ENCODE data around the gene TBC1D23. TPM values are rescaled to one million over a fixed set of nuclear protein-coding genes. Genes with fewer than 3 reads are reported as not detected.

TBC1D23 gene
- total RNA-seq, 1 experiment from 2014 or later = 68.0 TPM

GRCh38 chr3:100360757-100361496 is 100.1 kb downstream of the TBC1D23 start:
- no peaks in the 10 kb centered on the region for H4K20me1 ChIP-seq (ENCODE audit: insufficient read depth)
- peak overlapping the region; percentile 38 for H3K27ac ChIP-seq
- H3K79me2 ChIP-seq (ENCODE audit: low read depth) = no peaks in the 10 kb centered on the region
- peaks cover 41% of the 10 kb centered on the region for H3F3A ChIP-seq (ENCODE audit: insufficient read depth, low read depth)
- TF ChIP-seq EZH2 (IDR thresholded peaks at IDR 0.05; ENCODE audit: low read depth) = no peak
- no peak for TF ChIP-seq CTCF (conservative IDR thresholded peaks at IDR 0.05)
- H3K4me3 ChIP-seq = no peak overlapping the region
- CTCF ChIA-PET = no interaction called here
- peaks cover 58% of the 10 kb centered on the region for H3K36me3 ChIP-seq (ENCODE audit: low read depth)
- peaks cover 17% of the 10 kb centered on the region for H3K4me1 ChIP-seq (replicated peaks; ENCODE audit: insufficient read depth)
- no peaks in the 10 kb centered on the region; the same call in 1 of the 2 replicates for H3K9me3 ChIP-seq (ENCODE audit: insufficient read depth, low read depth)
- H3K9me2 ChIP-seq (ENCODE audit: insufficient read depth) = no peaks in the 10 kb centered on the region
- POLR2A ChIA-PET (ENCODE audit: unreplicated experiment) = interaction anchor here (0.5 to 1.3 kb wide), 5 partner anchors 26 to 1213 kb away, joined by 3 to 5 read pairs (median 3); partner anchors contain the start of genes NIT2 and PCNP
- H2AFZ ChIP-seq = no peak overlapping the region
- DNase-seq = peak; percentile 10 to 90
- no peaks in the 10 kb centered on the region for H3K27me3 ChIP-seq (ENCODE audit: insufficient read depth, low read depth)
- intact Hi-C loops (cut with micrococcal nuclease; ENCODE audit: unreplicated experiment) = no loop called here
- peak overlapping the region; percentile 26 for H3K4me2 ChIP-seq
- BruUV-seq (replicated peaks) = no TSS peak

GRCh38 chr3:100361897-100362296 is 101.1 kb downstream of the TBC1D23 start:
- intact Hi-C loops (cut with micrococcal nuclease; ENCODE audit: unreplicated experiment) = no loop called here
- Histone ChIP-seq H3K27me3 (ENCODE audit: insufficient read depth, low read depth) (no peaks in the 10 kb centered on the region), H3K36me3 (ENCODE audit: low read depth) (peaks cover 58% of the 10 kb centered on the region), H3K27ac (peak overlapping the region; percentile 38), H3F3A (ENCODE audit: insufficient read depth, low read depth) (peaks cover 41% of the 10 kb centered on the region), H3K4me1 (replicated peaks; ENCODE audit: insufficient read depth) (peaks cover 17% of the 10 kb centered on the region), H3K79me2 (ENCODE audit: low read depth) (no peaks in the 10 kb centered on the region), H3K4me3 (no peak overlapping the region), H3K9me3 (ENCODE audit: insufficient read depth, low read depth) (no peaks in the 10 kb centered on the region; the same call in 1 of the 2 replicates), H4K20me1 (ENCODE audit: insufficient read depth) (no peaks in the 10 kb centered on the region), H2AFZ (no peak overlapping the region), H3K9me2 (ENCODE audit: insufficient read depth) (no peaks in the 10 kb centered on the region), H3K4me2 (peak overlapping the region; percentile 26; the same call in 1 of the 2 replicates)
- ChIA-PET CTCF (no interaction called here), POLR2A (ENCODE audit: unreplicated experiment) (interaction anchor here (0.6 kb wide), 1 partner anchor 63 kb away, joined by 4 read pairs; no protein-coding TSS in a partner anchor)
- no peak for DNase-seq
- BruUV-seq (replicated peaks) = no TSS peak
- TF ChIP-seq CTCF (conservative IDR thresholded peaks at IDR 0.05) (no peak), EZH2 (IDR thresholded peaks at IDR 0.05; ENCODE audit: low read depth) (no peak)

GRCh38 chr3:100364421-100364820 is 103.6 kb downstream of the TBC1D23 start:
- POLR2A ChIA-PET (ENCODE audit: unreplicated experiment) = no interaction called here
- Histone ChIP-seq H3K79me2 (ENCODE audit: low read depth) (no peaks in the 10 kb centered on the region), H3K9me3 (ENCODE audit: insufficient read depth, low read depth) (no peaks in the 10 kb centered on the region; the same call in 1 of the 2 replicates), H3K4me1 (replicated peaks; ENCODE audit: insufficient read depth) (peaks cover 17% of the 10 kb centered on the region), H3K4me3 (no peak overlapping the region), H3K27me3 (ENCODE audit: insufficient read depth, low read depth) (no peaks in the 10 kb centered on the region), H2AFZ (no peak overlapping the region), H3K27ac (no peak overlapping the region), H3K36me3 (ENCODE audit: low read depth) (peaks cover 68% of the 10 kb centered on the region), H3F3A (ENCODE audit: insufficient read depth, low read depth) (peaks cover 34% of the 10 kb centered on the region; the same call in 1 of the 2 replicates), H3K4me2 (no peak overlapping the region), H3K9me2 (ENCODE audit: insufficient read depth) (no peaks in the 10 kb centered on the region), H4K20me1 (ENCODE audit: insufficient read depth) (no peaks in the 10 kb centered on the region; the same call in 1 of the 2 replicates)
- DNase-seq = no peak
- CTCF ChIA-PET = no interaction called here
- TF ChIP-seq CTCF (conservative IDR thresholded peaks at IDR 0.05) (no peak), EZH2 (IDR thresholded peaks at IDR 0.05; ENCODE audit: low read depth) (no peak)
- BruUV-seq (replicated peaks) = no TSS peak
- intact Hi-C loops (cut with micrococcal nuclease; ENCODE audit: unreplicated experiment) = no loop called here

Measured in PC-9 (cell line).